DMS53 (cell line): ENCODE data around the gene RABGGTA.
"Not testable (repeated sequence)": the region's sequence is repeated elsewhere in the genome, so short reads cannot be mapped to it uniquely, and the experiment has no call there.

Source experiments
- DNase-seq: peaks from one replicate; lab custom pipeline; 2025; lab: John Stamatoyannopoulos, UW

The RABGGTA gene

DNA sequence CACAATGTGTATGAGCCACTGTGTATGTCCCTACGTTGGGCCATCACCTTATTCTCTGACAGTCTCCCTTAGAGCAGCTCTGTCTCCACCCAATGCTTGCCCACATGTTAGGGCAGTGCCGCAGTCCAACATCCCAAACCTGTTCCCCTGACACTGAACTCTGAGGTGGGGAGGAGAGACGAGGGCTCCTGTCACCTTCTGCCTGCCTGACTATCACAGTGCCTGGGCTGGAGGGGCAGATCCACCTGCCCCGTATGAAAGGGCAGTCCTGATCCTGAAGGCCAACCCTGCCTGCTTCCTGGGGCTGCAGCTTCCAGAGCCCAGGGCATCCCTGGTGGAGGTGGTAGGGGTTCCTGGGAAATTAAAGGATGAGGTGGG lies 10.6 kb downstream of the RABGGTA start:
- no peak for DNase-seq

DNA sequence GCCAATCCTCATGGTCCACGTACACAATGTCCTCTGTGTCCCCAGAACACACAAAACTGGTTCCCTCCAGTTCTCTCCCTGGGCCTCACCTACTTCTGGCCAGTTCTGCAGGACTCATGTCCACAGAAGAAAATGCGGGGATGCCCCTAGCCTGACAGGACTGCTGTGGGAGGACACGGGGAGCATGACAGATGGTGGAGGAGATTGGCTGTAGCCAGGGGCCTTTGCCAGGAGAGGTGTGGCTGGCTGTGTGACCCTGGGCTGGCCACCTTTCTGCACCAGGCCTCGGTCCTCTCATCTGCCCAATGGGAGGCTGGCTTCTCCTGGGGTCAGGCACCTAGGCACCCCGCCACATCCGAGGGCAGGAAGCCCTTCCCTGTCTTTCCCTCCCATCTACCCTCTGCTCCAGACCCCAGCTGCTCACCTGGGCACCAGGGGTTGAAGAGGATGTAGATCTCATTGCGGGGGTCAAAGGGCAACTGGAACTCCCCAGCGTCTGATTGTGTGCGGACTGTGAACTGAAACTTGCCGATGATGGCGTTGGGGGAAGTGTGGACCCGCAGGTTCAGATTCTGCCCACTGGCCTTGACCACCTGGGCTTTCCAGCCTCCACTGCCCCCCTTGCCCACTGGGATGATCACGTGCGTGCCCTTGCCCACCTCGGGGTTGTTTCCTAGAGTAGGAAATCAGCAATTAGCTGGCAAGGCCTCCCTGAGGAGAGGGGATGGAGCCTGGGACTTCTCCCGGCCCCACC lies 11.2 kb downstream of the RABGGTA start:
- no peak for DNase-seq

DNA sequence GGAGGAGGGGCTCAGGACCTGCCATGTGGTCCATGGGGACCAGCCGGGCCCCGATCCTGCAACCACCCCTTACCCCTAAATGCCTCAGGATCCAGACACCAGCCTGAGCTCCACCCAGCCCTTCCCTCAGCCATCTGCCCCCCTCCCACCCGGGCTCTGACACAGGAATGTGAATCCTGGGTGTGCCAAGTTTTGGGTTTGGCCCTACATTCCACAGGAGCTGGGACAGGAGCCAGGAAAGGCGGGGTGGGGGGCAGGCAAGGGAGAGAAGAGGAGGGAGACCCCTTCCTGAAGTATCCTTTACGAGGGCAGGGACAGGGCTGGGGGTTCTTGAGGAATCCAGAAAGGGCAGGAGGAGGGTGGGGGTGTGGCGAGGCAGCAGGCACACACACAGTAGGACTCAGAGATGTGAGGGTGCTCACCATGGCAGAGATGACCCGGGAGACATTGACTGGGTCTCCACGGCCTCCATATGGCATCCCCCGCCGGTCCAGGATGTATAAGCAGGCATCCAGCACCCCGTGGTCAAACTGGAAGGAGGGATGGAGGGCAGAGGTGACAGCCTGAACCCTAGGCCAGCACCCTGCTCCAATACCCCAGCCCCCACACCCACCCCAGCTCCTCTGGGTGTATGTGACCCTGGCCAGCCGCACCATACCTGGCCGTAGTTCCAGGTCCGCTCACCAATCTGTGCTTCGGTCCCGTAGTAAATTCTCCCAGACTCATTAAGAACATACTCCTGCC lies 11.9 kb downstream of the RABGGTA start:
- DNase-seq, result no peak

DNA sequence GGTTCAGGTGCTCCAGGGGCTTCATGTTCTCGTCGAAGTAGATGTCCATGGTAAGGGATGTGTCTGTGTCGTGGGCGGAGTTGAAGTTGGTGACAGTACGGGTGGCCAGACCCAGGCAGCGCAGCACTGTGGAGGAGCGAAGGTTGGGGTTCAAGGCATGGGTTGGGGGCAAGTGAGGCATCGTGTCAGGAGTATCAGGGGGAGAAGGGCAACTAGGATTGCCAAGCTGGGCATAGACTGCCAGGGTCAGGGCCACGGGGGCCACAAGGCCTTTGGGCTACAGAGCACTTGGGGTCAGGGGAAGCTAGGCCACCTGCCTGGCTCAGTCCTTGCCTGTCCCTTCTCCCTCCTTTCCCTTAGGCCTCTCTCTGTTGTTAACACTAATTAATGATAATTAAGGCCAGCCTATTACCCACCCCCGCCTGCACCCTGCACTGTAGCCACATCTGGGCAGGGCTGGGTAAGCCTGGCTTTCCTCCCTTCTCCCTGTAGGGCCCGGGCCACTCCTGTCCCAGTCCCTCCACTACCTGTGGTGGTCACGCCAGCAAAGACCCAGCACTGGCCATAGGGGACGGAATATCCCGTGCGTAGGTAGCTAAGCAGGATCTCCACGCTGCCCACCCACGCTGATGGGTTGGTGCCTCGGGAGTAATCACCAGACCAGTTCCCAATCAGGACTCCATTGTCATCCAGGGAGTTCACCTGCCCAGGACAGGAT lies 12.7 kb downstream of the RABGGTA start:
- no peak for DNase-seq

DNA sequence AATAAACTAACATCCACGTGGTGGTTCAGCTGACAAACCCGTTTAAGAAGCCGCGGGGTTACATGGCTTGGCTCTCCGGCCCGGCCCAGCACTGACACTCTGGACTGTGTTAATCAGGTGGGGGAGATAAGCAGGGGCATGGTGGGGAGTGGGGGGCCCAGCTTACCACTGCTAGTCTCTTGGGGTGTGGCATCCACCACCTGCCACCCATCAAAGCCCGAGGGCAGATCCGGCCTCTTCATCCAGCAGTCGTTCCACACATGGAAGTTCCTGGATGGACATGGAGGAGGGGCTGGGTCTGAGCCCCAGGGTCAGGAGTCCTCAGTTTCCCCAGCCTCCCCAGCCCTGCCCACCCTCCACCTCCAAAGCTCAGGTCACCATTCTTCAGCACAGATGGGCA lies 13.3 kb downstream of the RABGGTA start:
- DNase-seq, result no peak

DNA sequence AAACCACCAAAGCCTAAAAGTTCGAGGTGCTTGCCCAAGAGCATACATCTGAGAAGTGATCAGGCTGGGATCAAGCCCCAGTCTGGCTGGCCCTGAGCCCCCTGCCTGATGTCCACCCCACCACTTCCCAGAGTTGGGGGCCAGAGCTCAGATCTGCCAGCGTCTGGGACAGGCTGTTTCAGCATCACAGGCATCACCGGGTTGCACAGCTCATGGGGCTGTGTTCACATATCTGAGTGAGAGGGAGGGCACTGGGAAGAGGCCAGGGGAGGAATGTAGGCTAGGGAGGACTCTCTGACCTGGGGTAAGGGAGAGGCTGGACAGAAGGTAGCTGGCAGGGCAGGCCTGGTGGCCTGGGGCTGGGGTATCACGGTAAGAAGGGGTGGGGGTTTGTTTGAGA lies 14.4 kb downstream of the RABGGTA start:
- no peak for DNase-seq

DNA sequence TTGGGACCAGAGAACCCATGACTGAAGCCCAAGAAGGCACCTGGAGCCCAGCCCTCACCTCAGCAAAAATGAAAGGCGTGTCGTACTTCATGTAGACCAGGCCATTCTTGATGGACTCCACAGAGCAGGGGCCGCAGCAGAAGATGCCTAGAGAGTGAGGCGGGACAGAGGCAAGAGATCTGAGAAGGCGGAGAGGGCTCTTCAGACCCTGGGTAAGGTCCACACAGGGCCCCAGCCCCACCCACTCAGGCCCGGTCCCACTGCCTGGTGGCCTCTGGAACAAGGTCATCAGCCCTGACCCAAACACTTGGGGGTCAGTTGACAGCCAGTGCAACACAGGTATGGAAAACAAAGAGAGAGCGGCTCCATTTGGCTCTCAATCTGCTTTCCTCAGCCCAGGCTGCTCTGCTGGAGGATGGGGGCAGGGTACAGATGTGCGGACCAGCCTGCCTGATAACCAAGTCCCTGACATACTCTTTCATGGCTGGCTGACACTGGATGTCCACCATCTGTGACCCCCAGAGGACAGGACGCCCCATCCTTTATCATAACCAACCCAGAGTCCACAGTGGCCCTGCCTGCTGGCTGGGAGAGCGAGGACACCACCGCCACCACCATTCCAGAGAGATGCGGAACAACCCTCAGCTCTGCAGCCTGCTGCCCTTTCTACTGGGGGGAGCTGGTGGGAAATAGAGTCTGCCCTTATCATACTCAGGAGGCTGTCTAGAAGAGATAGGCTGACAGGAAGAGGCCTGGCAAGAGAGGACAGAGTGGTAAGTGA lies 15.3 kb downstream of the RABGGTA start:
- DNase-seq, result no peak

DNA sequence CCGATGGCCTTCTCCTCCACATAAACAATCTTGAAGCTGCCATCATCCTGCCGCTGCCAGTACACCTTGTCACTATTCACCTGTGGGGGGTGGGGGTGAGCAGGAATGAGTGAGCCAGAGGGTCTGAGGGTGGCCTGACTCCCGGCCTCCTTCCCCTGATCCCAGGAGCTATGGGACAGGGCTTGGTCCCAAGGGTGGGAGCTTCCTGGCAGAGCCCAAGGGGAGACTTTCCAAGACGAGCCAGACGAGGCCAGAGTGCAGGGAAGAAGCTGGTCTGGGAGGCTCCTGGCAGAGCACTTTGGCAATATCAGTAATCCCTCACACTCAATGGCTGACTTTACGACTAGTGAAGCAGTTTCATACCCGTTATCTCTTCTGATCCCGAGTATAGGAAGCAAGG lies 16.0 kb downstream of the RABGGTA start:
- DNase-seq, result no peak

DNA sequence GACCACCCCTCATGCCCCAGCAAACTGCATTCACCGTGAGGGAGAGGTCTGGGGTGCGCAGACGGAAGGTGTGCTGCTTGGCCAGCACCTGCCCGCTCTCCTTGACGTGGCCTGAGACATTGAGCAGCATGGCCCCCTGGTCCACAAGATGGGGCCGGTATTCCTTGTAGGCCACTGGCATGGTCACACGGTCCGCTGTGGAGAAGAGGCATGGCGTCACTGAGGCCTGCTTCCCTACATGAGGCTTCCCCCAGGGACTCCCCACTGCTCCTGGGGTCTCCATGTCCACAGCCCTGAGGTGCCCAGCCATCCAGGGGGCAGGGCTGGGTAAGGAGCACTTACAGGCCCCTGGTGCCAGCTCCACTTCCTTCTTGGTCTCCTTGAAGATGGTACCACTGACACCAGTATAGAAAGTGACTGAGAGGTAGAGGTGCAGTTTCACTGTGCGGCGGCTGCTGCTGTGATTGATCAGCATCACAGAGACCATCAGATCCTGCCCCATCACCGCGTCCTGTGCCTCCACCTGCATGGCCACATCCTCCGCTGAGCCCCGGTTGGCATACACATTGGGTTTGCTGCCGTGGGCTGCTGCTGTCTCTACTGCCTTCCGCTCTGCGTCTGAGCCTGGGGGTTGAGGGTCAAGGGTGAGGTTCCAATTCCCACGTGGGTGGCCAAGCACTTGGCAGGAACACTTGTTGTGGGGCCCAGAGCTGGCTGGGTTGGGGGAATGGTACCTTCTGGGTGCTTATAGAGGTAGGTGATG lies 16.6 kb downstream of the RABGGTA start:
- DNase-seq, result no peak

DNA sequence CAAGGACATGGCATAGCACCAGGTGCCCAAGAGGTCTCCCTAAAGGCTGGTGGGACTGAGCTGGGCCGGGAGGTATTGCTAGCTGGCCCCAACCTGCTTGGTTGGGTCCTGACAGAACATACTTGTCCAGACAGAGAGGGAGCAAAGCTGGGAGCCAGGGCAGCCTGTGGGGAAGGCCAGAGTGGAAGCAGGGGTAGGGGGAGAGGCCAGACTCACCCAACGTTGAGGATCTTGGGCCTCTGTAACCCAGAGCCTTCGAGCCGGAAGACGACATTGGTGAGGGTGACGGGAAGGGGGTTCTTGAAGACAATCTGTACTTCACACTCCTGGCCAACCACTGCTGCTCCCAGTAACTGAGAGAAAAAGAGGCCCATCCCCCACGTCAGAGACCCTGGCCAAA lies 17.5 kb downstream of the RABGGTA start:
- DNase-seq, result no peak

DNA sequence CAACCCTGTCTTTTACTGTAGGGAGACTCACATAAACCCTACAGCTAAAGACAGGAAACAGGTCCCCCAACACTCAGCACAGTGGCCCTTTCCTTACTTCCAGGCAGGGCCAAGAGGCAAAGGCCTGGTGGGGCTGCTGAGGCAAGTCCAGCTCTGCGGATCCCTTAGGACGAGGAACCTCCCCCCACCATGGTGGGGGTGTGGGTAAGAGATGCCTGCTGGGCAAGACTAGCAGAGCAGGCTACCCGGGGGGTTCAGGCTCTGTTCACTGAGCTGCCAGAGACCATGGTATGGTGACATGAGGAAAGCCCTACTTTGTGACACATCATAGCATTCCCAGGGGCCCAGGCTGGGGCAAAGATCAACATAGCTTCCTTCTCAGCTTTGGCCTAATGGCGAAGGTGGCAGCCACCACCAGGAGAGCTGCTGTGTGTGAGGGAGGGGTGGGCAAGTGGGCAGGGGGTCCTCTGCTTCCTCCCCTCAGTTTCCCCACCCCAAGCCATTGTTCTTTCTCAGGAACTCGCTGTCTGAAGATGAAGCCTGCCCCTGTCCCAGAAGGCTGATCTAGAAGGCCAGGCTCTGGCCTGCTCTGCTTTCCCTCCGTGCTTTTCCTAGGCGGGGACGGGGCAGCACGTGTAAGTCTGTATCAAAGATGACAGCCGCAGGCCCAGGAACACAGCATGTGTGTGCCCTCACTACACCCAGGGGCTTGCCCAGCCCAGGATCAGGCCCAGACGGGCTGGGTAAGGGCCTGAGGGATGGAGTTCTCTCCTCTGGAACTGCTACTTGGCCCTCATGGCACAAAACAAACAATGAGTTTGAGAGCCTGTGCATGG lies 18.9 kb downstream of the RABGGTA start:
- no peak for DNase-seq

DNA sequence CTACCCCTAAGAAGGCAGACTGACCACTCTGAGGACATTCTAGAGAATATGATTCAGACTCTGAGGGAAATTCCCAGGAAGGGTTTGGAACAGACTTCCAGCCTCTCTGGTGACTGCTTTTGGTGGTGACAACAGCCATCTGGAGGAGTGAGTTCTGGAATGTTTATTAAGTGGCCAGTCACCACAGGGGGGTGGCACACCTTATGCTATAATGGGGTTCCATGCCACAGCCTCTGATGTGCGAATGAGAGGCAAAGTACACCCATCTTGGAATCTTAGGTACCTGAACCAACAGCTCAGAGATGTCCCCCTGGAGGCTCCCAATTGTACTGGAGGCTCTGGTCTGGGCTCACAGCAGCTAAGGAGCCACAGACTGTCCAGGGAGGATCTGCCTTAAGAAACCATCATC lies 19.5 kb downstream of the RABGGTA start:
- DNase-seq, result no peak

DNA sequence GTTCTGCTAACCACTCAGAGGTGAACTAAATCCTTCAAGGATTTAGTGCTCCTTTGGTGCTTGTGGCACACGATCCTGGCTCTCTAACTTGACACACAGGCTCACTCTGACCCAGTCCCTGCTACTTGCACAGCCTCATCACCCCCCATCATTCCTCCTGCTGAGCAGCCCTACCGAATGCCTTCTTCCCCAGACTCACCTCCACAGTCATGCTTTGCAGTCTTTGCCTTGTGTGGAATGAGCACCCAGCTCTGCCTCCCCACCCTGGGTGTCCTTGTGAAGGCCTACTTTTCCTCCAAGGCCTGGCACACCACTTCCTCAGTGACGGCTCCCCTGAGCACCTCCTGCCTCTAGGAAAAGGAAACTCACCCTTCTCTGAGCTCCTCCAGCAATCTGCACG lies 21.0 kb downstream of the RABGGTA start:
- no peak for DNase-seq

DNA sequence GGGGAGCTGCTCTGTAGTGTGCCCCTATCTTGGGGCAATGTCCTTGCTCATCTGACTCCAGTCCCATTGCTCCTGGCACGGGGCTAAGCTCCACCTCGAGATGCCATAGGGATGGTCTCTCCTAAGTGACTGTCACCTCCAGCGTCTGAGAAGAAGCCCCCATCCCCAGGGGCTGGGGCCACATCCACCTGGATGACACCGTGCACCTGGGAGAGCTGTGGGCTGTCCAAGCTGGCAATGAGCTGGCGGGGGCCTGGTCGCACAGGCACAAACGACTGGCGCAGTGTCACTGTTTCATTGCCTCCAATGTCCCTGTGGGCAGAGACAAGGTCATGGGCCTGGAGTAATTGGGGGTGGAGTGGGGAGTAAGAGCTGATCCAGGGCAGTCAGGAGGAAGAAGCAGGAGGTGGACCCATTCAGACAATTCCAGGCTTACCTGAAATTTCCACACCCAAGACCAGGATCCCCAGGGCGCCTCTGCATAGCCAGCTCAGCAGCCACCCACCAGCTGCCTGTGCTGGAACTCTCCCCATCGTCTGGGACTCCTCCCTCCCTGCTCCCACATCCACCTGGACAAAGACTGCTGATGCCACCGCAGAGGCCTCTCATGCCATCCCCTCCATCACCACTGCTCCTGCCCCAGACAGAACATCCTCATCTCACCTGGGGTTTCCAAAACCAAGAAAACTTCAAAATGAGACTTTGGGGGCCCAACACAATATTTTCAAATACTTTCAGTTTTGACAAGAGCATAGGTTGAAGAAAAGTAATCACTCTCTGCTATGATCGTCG lies 22.0 kb downstream of the RABGGTA start:
- DNase-seq, result no peak

DNA sequence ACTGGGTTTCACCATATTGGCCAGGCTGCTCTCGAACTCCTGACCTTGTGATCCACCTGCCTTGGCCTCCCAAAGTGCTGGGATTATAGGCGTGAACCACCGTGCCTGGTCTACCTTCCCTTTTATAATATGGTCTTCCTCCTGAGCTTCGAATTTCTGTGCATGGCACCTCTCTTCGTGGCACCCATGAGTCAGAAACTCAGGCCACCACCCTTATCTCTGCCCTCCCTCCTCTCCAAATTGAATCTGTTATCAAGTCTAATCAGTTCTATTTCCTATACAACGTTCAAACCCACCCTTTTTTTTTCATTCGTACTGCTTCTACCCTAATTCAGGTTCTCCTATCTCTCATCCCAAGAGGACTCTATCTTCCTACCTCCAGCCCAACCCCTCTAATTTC lies 24.0 kb downstream of the RABGGTA start:
- no peak for DNase-seq

DNA sequence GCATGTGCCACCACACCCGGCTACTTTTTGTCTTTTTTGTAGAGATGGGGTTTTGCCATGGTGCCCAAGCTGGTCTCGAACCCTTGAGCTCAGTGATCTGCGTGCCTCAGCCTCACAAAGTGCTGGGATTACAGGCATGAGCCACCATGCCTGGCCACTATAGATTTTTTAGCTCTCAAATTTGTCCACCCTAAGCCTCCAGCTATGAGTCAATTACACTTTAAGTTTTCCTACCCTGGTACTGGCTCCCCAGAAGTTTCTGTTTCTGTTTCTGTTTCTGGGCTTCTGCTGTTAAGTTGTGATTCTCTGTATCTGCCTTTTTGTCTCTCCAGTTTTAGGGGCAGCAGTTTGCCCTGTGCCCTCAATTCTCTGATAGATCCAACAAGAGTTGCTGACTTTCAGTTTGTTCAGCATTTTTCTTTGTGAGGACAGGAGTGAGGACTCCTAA lies 24.6 kb downstream of the RABGGTA start:
- DNase-seq, result no peak

DNA sequence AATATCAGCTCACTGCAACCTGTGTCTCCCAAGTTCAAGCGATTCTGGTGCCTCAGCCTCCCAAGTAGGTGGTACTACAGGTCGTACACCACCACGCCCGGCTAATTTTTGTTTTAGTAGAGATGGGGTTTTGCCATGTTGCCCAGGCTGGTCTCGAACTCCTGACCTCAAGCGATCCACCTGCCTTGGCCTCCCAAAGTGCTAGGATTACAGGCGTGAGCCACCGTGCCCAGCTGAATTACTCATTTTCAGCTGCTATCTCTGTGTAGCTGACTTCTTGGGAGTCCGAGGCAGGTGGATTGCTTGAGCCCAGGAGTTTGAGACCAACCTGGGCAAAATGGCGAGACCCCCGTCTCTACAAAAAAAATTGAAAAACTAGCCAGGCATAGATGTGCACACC lies 26.0 kb downstream of the RABGGTA start:
- not testable (repeated sequence) for DNase-seq

DNA sequence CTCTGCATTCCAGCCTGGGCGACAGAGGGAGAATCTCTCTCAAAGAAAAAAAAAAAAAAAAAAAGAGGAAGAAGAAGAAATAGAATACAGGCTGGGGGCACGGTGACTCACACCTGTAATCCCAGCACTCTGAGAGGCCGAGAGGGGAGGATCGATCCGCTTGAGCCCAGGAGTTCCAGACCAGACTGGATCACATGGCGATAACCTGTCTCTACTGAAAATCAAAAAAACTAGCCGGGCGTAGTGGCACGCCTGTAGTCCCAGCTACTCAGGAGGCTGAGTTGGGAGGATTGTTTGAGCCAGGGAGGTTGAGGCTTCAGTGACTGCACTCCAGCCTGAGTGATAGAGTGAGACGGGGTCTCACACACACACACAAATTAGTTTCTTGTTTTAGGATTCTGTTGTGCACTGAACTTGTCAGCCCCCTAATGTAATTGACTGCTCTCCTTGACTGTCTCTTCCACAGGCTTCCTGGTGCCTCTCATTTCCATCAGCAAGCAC lies 28.0 kb downstream of the RABGGTA start:
- peak; percentile 72 for DNase-seq

DNA sequence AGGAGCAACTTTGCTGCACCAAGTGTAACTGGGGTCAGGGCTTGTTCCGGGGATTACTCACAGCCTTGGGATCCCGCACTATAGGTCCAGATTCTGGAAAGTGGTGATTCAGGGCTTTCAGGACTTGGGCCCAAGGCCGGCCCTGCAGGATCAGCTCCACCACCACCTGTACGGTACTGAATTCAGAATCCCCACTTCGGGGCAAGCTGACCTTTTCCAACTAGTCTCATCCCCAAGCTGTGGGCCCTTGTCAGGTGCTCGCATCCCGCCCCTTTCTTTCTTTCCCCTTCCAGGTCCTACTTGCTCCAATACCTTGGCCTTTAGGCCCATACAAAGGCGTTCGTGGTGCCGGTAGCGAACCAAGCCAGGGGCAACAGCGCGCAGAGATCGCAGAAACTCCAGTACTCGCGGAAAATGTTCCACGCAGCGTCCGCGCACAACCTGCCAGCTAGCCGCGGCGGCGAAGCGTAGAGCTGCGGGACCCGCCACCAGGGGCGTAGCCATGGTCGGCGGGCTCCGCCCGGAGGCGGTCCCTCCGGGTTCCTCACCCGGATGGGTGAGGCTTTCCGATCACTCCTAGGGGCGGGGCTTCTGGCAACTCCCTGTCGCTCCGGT lies 29.5 kb downstream of the RABGGTA start:
- DNase-seq, result peak; percentile 95
